K562 (cell line): Measurements from ENCODE around the gene BMP2K. TPM values are rescaled to one million over a fixed set of nuclear protein-coding genes. Genes with fewer than 3 reads are reported as not detected.

Experiments
- ATAC-seq: fragments of 200-7000 bp; cut with Tn5 transposase; 3 replicates; pipeline ENCODE4 v1.9.1; 2020; ENCODE audit warnings: moderate library complexity
- BruUV-seq: library from RNA; stranded (reverse); fragments of 400-500 nt; replicated peaks from 2 replicates; lab custom pipeline; 2021; lab: Mats Ljungman, UMichigan
- CTCF ChIA-PET: fragments of 300-600 bp; formaldehyde crosslinking; extraction: SDS; loops from one replicate; lab custom pipeline; 2021; ENCODE audit warnings: low intra/inter-chr PET ratio; lab: Yijun Ruan, JAX
- POLR2A ChIA-PET: fragments of 300-600, 350-650 bp; sonication (Branson Sonifier 250); formaldehyde crosslinking; extraction: SDS; loops from one replicate; lab custom pipeline; 2021; ENCODE audit warnings: antibody characterized with exemption, inconsistent platforms; lab: Yijun Ruan, JAX
- DNase-seq, 4 experiments: peaks; one replicate each; pipeline versions ENCODE4 v3.0.0 to v3.0.0-alpha.2; 2011 to 2018; ENCODE audit warnings: low spot score in 3 of 4, mixed read lengths in 3 of 4; ENCODE audit errors: extremely low read depth in 1 of 4
- FAIRE-seq: peaks from 2 replicates; lab custom pipeline; 2011; peaks lifted over from hg19 to GRCh38; lab: Jason Lieb, UNC
- H2AFZ ChIP-seq: 2 replicates; pipeline ENCODE4 v1.6.0; 2011; ENCODE audit warnings: low read depth, low read length, control low read depth, inconsistent platforms
- H3K27ac ChIP-seq: fragments of 200-600 bp; 3 replicates; pipeline ENCODE4 v1.8.0; 2011; ENCODE audit warnings: low read depth, mild to moderate bottlenecking, control low read depth, inconsistent platforms, low read length, moderate library complexity, mixed read lengths; ENCODE audit errors: extremely low read depth
- H3K27me3 ChIP-seq, 2 experiments: fragments of 300-600 bp in 1 of 2; 2 replicates in 1 of 2; 3 replicates in 1 of 2; pipeline versions ENCODE4 v1.6.0 to v1.8.0; 2011; ENCODE audit warnings: inconsistent platforms in 2 of 2, low read length in 2 of 2, mild to moderate bottlenecking in 1 of 2, mixed read lengths in 1 of 2, moderate library complexity in 1 of 2; ENCODE audit not compliant: control insufficient read depth in 2 of 2, insufficient read depth in 2 of 2
- H3K36me3 ChIP-seq: fragments of 300-600 bp; 3 replicates; pipeline ENCODE4 v1.8.0; 2011; ENCODE audit warnings: mild to moderate bottlenecking, low read length, inconsistent platforms; ENCODE audit not compliant: control insufficient read depth, insufficient read depth
- H3K4me1 ChIP-seq, 2 experiments: fragments of 200-600 bp in 1 of 2; replicated peaks in 1 of 2; 2 replicates in 1 of 2; 3 replicates in 1 of 2; pipeline versions ENCODE4 v1.5.1 to v1.8.0; 2011; ENCODE audit warnings: inconsistent platforms in 2 of 2, low read length in 2 of 2, mild to moderate bottlenecking in 1 of 2, mixed read lengths in 1 of 2, moderate library complexity in 1 of 2; ENCODE audit not compliant: control insufficient read depth in 2 of 2, insufficient read depth in 2 of 2
- H3K4me2 ChIP-seq: 2 replicates; pipeline ENCODE4 v1.6.1; 2011; ENCODE audit warnings: low read length, control low read depth, inconsistent platforms, mixed read lengths; ENCODE audit not compliant: insufficient read depth
- H3K4me3 ChIP-seq: fragments of 200-600 bp; sonication (generic), shearing (Covaris generic); 2 replicates; pipeline ENCODE4 v1.5.1; 2016; ENCODE audit warnings: control low read depth, inconsistent platforms
- H3K79me2 ChIP-seq: fragments of 200-600 bp; 3 replicates; pipeline ENCODE4 v1.8.0; 2011; ENCODE audit warnings: low read length, inconsistent platforms; ENCODE audit not compliant: control insufficient read depth, insufficient read depth
- H3K9ac ChIP-seq, 2 experiments: 2 replicates each; pipeline versions ENCODE4 v1.6.0 to v1.6.1; 2011; ENCODE audit warnings: low read depth in 2 of 2, low read length in 2 of 2, control low read depth in 1 of 2, inconsistent platforms in 1 of 2, mild to moderate bottlenecking in 1 of 2, mixed read lengths in 1 of 2; ENCODE audit not compliant: insufficient read depth in 1 of 2
- H3K9me1 ChIP-seq: one replicate; pipeline ENCODE4 v1.6.0; 2011; ENCODE audit warnings: inconsistent platforms, mild to moderate bottlenecking, low read length, moderate library complexity; ENCODE audit not compliant: control insufficient read depth, insufficient read depth
- H3K9me3 ChIP-seq: replicated peaks from 2 replicates; pipeline ENCODE4 v1.5.1; 2011; ENCODE audit warnings: low read depth, low read length, inconsistent platforms; ENCODE audit not compliant: control insufficient read depth, insufficient read depth
- H4K20me1 ChIP-seq: replicated peaks from 2 replicates; pipeline ENCODE4 v1.6.1; 2011; ENCODE audit warnings: low read length, inconsistent platforms, mixed read lengths; ENCODE audit not compliant: control insufficient read depth, insufficient read depth
- POLR2AphosphoS2 ChIP-seq: IDR thresholded peaks from 2 replicates; pipeline ENCODE4 v1.6.1; 2012; ENCODE audit warnings: low read length, improper control_type of control experiment
- PTRF ChIP-seq: fragments of 450-650 bp; IDR thresholded peaks from 2 replicates; pipeline ENCODE4 v1.6.1; 2016; ENCODE audit warnings: mild to moderate bottlenecking, missing genetic modification characterization, missing compliant biosample characterization
- TAL1 ChIP-seq: fragments of 450-650 bp; IDR thresholded peaks from 2 replicates; pipeline ENCODE4 v1.6.1; 2016; ENCODE audit warnings: mild to moderate bottlenecking
- WGBS: fragments of 100-300 bp; shearing (Covaris generic); methylation state at CpG from one replicate; pipeline ENCODE4 v1.1.6; 2016; ENCODE audit warnings: low coverage, mixed read lengths; ENCODE audit not compliant: insufficient coverage; ENCODE audit errors: missing lambda C conversion rate; 5-methylcytosine and 5-hydroxymethylcytosine counted together
- in situ Hi-C: fragments of 300-500 bp; cut with MboI; formaldehyde crosslinking; loops from 4 replicates; pipeline ENCODE4 v1.15.0; 2018; ENCODE audit warnings: inconsistent platforms, mixed read lengths
- intact Hi-C: fragments of 100-400 bp; cut with micrococcal nuclease; formaldehyde crosslinking; loops from 2 replicates; pipeline ENCODE4 v1.14.2; 2022
- polyA plus RNA-seq, 8 experiments: library from polyadenylated mRNA; depleted of rRNA in 4 of 8; stranded (reverse) in 5 of 8; unstranded in 3 of 8; fragments of >200 nt; fragmentation: Nextera tagmentation in 2 of 8; fragmentation: Illumina TruSeq in 1 of 8; extraction: Ambion mirVana in 2 of 8; extraction: Trizol in 1 of 8; gene quantifications; 2 replicates each; pipeline versions ENCODE4 v1.2.1 to v1.2.3, GENCODE V29; 2011 to 2014; ENCODE audit warnings: inconsistent platforms in 1 of 8, missing spikeins in 1 of 8
- total RNA-seq, 7 experiments: library from RNA; depleted of rRNA in 6 of 7; stranded (reverse); fragments of >200 nt in 6 of 7; fragmentation: Illumina TruSeq in 2 of 7; extraction: Trizol in 2 of 7; gene quantifications; 2 replicates each; pipeline versions ENCODE4 v1.2.1 to v1.2.3, GENCODE V29; 2011 to 2021; ENCODE audit warnings: low replicate concordance in 1 of 7
- TF ChIP-seq, protein P1 (sequence below), 3 experiments: IDR thresholded peaks in 2 of 3; conservative IDR thresholded peaks in 1 of 3; 2 replicates each; pipeline ENCODE4 v1.5.1; 2011 to 2012; ENCODE audit warnings: low read length in 3 of 3, mild to moderate bottlenecking in 3 of 3, control low read depth in 2 of 3, improper control_type of control experiment in 1 of 3, inconsistent platforms in 1 of 3, low read depth in 1 of 3, mixed read lengths in 1 of 3, moderate library complexity in 1 of 3; ENCODE audit not compliant: insufficient read depth in 2 of 3

The BMP2K gene
- total and polyA plus RNA-seq, 9 of the 15 experiments (the other 6 are each of a cell fraction or from before 2014, with no cell fraction given) = 17.0 to 217 (median 104) TPM

DNA sequence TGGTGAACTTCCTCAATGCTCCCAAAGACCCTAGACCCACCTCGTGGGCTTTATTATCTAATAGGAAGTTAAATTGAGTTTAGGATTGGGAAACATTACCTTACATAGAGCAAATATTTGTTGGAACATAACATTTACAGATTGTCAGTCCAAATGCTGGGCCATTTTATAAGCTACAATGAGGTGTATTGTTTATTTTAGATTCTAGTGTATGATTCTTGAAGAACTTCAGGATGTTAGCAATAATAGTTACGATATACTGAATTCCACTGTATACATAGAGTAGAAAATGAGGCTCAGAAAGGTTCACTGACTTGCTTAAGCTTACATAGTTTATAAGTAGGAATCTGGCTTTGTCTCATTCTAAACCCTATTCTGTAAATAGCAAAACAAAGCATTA, 125.7 kb downstream of the BMP2K start:
- H3K4me3 ChIP-seq = no peak overlapping the region
- ChIA-PET CTCF (no interaction called here), POLR2A (interaction anchor here (0.6 kb wide), 1 partner anchor 14 kb away, joined by 3 read pairs; no protein-coding TSS in a partner anchor)
- TF ChIP-seq TAL1 (no peak), PTRF (tag) (no peak), POLR2AphosphoS2 (0 out of 2 replicates have a peak, but pooled peaks have one; percentile 18)
- TF ChIP-seq, protein P1, sequence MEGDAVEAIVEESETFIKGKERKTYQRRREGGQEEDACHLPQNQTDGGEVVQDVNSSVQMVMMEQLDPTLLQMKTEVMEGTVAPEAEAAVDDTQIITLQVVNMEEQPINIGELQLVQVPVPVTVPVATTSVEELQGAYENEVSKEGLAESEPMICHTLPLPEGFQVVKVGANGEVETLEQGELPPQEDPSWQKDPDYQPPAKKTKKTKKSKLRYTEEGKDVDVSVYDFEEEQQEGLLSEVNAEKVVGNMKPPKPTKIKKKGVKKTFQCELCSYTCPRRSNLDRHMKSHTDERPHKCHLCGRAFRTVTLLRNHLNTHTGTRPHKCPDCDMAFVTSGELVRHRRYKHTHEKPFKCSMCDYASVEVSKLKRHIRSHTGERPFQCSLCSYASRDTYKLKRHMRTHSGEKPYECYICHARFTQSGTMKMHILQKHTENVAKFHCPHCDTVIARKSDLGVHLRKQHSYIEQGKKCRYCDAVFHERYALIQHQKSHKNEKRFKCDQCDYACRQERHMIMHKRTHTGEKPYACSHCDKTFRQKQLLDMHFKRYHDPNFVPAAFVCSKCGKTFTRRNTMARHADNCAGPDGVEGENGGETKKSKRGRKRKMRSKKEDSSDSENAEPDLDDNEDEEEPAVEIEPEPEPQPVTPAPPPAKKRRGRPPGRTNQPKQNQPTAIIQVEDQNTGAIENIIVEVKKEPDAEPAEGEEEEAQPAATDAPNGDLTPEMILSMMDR (IDR thresholded peaks at IDR 0.05 in 2 of 3, conservative IDR thresholded peaks at IDR 0.05 in 1 of 3; ENCODE audit: insufficient read depth in 2 of 3, low read depth in 1 of 3, low read length in 3 of 3) = no peak
- no TSS peak for BruUV-seq
- no peak for FAIRE-seq
- no peaks in the 10 kb centered on the region for H4K20me1 ChIP-seq
- intact Hi-C loops (no loop called here), in situ Hi-C loops (no loop called here)
- H3K27ac ChIP-seq = no peak overlapping the region
- H3K9ac ChIP-seq = no peak overlapping the region
- H3K9me3 ChIP-seq = no peaks in the 10 kb centered on the region
- DNase-seq = no peak
- no peaks in the 10 kb centered on the region for H3K79me2 ChIP-seq
- peaks cover 83% of the 10 kb centered on the region for H3K36me3 ChIP-seq
- H2AFZ ChIP-seq = no peak overlapping the region
- 70% methylated on average over 2 of the region's 2 CpGs for WGBS
- H3K4me1 ChIP-seq = no peaks in the 10 kb centered on the region
- H3K4me2 ChIP-seq = no peak overlapping the region
- ATAC-seq = no peak
- H3K9me1 ChIP-seq = no peaks in the 10 kb centered on the region
- H3K27me3 ChIP-seq = no peaks in the 10 kb centered on the region
